Gastroesophageal sphincter (tissue), 4 donors: ENCODE results near the gene EZH1. TPM values are rescaled to one million over a fixed set of nuclear protein-coding genes. Genes with fewer than 3 reads are reported as not detected.
A peak's percentile ranks its signal among the peaks of the same experiment; 100 is the strongest.

ENCODE experiments used
- ATAC-seq: fragments of 150-250 bp; one replicate; pipeline ENCODE4 v1.9.1; 2016; ENCODE audit warnings: mild to moderate bottlenecking, moderate library complexity
- H3K27ac ChIP-seq, 4 donors: fragments of 200-600 bp; sonication (generic) in 3 of 4; 1 replicate in 3 of 4; 2 replicates in 1 of 4; pipeline ENCODE4 v1.5.1; 2016 to 2019
- H3K27me3 ChIP-seq: fragments of 200-600 bp; sonication (generic); one replicate; pipeline ENCODE4 v1.5.1; 2019
- H3K36me3 ChIP-seq, 2 donors: fragments of 200-600 bp; sonication (generic); one replicate each; pipeline ENCODE4 v1.5.1; 2019; ENCODE audit warnings: control low read depth in 1 of 2
- H3K4me1 ChIP-seq, 3 donors: fragments of 200-600 bp; sonication (generic); 1 replicate in 2 of 3; 2 replicates in 1 of 3; pipeline ENCODE4 v1.5.1; 2016 to 2019; ENCODE audit warnings: control low read depth in 2 of 3
- H3K4me3 ChIP-seq, 2 donors: fragments of 200-600 bp; sonication (generic); one replicate each; pipeline ENCODE4 v1.5.1; 2019; ENCODE audit warnings: mild to moderate bottlenecking in 1 of 2, moderate library complexity in 1 of 2
- H3K9me3 ChIP-seq, 3 donors: fragments of 200-600 bp; sonication (generic); one replicate each; pipeline ENCODE4 v1.5.1; 2017 to 2019; ENCODE audit warnings: control low read depth in 2 of 3
- EP300 ChIP-seq: sonication (generic); formaldehyde crosslinking; IDR thresholded peaks from one replicate; pipeline ENCODE4 v1.6.1; 2017; ENCODE audit warnings: antibody characterized with exemption, mild to moderate bottlenecking
- POLR2A ChIP-seq, 2 donors: fragments of 450-650 bp; IDR thresholded peaks; one replicate each; pipeline ENCODE4 v1.6.1; 2017; ENCODE audit warnings: antibody characterized with exemption in 2 of 2, mild to moderate bottlenecking in 2 of 2, moderate library complexity in 1 of 2
- POLR2AphosphoS5 ChIP-seq: sonication (generic); formaldehyde crosslinking; IDR thresholded peaks from one replicate; pipeline ENCODE4 v1.6.1; 2017; ENCODE audit warnings: antibody characterized with exemption
- WGBS, 2 donors: methylation state at CpG; one replicate each; pipeline ENCODE4 v1.1.5; 2018; ENCODE audit warnings: low coverage in 1 of 2; 5-methylcytosine and 5-hydroxymethylcytosine counted together
- total RNA-seq, 4 donors: library from RNA; depleted of rRNA; stranded (reverse); fragments of >200 nt; gene quantifications; one replicate each; pipeline ENCODE4 v1.1.0, GENCODE V29; 2016
- TF ChIP-seq, protein P1 (sequence below), 4 experiments: fragments of 200-600 bp in 2 of 4; fragments of 450-650 bp in 2 of 4; sonication (generic) in 1 of 4; IDR thresholded peaks; one replicate each; pipeline ENCODE4 v1.5.1; 2017 to 2019; ENCODE audit warnings: antibody characterized with exemption in 4 of 4, mild to moderate bottlenecking in 2 of 4, moderate library complexity in 2 of 4

EZH1 gene
- total RNA-seq, 4 donors from 2014 or later: 57.2 to 90.4 (median 59.7) TPM

DNA sequence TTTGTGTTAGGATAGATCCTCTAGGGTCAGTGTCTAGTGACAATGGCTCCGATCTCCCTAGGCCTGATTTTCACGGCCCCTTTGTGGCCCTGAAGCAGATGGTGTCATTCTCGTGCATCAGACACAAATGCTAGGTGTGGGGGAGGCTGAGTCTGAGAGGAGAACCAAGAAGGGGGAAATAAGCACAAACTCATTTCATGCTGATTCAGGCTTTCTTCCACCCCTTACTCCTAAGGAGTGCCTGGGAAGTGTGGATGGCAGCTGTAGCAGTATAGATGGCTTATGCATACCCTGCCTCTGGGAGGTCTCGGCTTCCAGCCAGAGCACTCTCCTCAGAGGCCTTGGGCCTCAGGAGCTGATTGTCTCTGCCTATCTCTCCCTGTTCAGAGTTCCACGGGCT lies 33.7 kb upstream of the EZH1 start:
- peaks cover 0 to 50% of the 10 kb centered on the region in 2 donors for H3K36me3 ChIP-seq
- 100% methylated on average over 2 of the region's 5 CpGs; no CpG with 5 or more reads in 1 of the 2 donors for WGBS, 2 donors

DNA sequence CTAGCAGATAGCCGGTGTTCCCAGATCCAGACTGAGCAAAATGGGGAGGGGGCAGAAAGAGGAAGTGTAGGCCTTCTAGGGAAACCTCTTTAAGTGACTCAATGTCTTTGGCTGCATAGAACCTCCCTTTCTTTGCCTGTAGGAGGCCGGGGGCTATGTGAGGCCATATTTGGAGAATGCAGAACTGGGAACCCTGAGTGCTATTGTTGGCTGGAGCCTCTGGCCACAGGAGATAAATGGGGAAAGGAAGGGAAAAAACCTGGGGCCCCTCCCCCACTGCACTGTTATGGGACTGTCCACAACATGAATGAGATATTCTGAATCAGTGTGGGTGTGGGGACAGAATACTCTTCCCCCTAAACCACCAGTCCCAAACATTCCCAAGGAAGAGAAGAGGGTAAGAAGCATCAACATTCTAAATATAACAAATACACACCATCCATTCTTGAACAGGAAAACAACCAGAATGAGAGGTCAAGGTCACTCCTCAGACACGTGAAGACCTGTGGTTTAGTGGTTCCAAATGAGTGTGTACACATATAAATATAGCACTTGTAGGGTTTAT lies 30.8 kb upstream of the EZH1 start:
- Histone ChIP-seq H3K4me1 (peaks cover 0 to 35% (median 5%) of the 10 kb centered on the region in 3 donors), H3K27me3 (peaks cover 5% of the 10 kb centered on the region), H3K9me3 (no peaks in the 10 kb centered on the region), H3K36me3 (peaks cover 0 to 50% of the 10 kb centered on the region in 2 donors), H3K27ac (no peak overlapping the region), H3K4me3 (no peak overlapping the region)
- 36 to 44% methylated on average over 1 to 2 of the region's 3 CpGs for WGBS, 2 donors
- ATAC-seq: no peak
- TF ChIP-seq EP300: no peak
- no peak for TF ChIP-seq POLR2A (IDR thresholded peaks at IDR 0.05)
- TF ChIP-seq, protein P1, sequence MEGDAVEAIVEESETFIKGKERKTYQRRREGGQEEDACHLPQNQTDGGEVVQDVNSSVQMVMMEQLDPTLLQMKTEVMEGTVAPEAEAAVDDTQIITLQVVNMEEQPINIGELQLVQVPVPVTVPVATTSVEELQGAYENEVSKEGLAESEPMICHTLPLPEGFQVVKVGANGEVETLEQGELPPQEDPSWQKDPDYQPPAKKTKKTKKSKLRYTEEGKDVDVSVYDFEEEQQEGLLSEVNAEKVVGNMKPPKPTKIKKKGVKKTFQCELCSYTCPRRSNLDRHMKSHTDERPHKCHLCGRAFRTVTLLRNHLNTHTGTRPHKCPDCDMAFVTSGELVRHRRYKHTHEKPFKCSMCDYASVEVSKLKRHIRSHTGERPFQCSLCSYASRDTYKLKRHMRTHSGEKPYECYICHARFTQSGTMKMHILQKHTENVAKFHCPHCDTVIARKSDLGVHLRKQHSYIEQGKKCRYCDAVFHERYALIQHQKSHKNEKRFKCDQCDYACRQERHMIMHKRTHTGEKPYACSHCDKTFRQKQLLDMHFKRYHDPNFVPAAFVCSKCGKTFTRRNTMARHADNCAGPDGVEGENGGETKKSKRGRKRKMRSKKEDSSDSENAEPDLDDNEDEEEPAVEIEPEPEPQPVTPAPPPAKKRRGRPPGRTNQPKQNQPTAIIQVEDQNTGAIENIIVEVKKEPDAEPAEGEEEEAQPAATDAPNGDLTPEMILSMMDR (IDR thresholded peaks at IDR 0.05): no peak
- no peak for TF ChIP-seq POLR2AphosphoS5

More for the DNA sequence above, 33.7 kb upstream of the EZH1 start:
- H3K27me3 ChIP-seq: peaks cover 34% of the 10 kb centered on the region
- peaks cover 0 to 56% (median 12%) of the 10 kb centered on the region in 3 donors for H3K4me1 ChIP-seq
- H3K27ac ChIP-seq: no peak overlapping the region
- TF ChIP-seq, protein P1 (IDR thresholded peaks at IDR 0.05): no peak
- H3K4me3 ChIP-seq: no peak overlapping the region
- no peaks in the 10 kb centered on the region for H3K9me3 ChIP-seq
- ATAC-seq: no peak

DNA sequence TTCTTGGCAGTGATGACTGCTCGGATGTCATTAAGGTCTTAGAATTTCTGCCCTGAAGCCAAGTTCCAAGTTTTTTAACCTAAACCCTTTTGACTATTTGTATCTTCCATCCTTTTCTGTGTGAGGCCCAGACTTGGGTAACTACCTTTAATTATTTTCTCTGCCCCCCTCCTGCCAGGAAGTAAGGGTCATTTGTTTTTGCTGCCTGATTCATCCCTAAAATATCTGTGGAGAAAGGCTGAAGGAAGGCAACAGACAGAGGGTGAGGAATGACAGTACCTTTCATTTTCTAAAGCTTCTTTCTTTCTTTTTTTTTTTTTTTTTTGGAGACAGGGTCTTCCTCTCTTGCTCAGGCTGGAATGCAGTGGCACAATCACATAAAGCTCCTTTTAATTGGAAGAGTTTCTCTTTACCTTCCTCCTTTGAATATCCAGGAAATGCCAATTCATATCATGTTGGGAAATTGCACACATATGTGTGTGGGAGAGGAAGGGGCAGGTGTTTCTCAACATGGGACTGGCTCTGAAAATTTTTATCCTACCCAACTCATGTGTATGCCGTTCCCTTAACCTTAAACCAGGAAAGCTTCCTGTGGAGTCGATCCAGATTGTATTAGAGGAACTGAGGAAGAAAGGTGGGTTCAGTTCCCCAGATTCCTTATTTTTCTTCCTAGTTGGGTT lies 29.4 kb upstream of the EZH1 start:
- WGBS, 2 donors: 20 to 50% methylated on average over 1 to 3 of the region's 3 CpGs
- Histone ChIP-seq H3K27me3 (no peaks in the 10 kb centered on the region), H3K4me3 (peak overlapping the region; percentile 53 to 66), H3K27ac (peak overlapping the region in 3 of 4 donors; percentile 86 to 93 (median 89)), H3K9me3 (no peaks in the 10 kb centered on the region), H3K36me3 (peaks cover 0 to 44% of the 10 kb centered on the region in 2 donors), H3K4me1 (peaks cover 0 to 23% (median 5%) of the 10 kb centered on the region in 3 donors)
- ATAC-seq: no peak
- TF ChIP-seq POLR2AphosphoS5 (no peak), POLR2A (IDR thresholded peaks at IDR 0.05) (no peak), EP300 (no peak)
- TF ChIP-seq, protein P1 (IDR thresholded peaks at IDR 0.05): no peak

DNA sequence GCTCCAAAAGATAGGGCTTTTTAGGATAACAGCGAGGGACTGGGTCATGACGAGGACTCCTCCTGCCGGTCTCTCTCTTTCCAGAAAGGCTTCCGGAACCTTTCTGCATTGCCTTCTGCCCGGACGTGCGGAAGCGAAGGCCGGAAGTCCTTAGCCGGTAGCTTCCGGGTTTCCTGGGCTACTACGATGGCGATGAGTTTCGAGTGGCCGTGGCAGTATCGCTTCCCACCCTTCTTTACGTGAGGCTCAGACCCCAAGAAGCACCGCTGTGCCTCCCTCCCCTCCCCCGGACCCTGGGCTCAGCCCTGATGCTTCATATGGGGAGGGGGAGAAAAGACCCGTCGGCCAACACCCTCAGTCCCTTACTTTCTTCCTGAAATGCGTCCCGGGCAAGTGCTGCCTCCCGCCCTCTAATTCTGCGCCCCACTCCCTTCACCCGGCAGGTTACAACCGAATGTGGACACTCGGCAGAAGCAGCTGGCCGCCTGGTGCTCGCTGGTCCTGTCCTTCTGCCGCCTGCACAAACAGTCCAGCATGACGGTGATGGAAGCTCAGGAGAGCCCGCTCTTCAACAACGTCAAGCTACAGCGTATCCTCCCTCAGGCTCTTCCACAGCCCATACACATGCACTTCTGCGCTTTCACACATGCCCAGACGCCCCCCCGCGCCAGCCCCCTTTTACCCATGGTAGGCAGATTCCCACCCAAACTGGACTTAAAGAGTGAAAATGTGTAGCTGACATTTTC lies 28.6 kb upstream of the EZH1 start, which contains the start of gene VPS25:
TSS of gene VPS25 (plus strand) at position 160 of the 746 bp plus-strand sequence. CDS start at position 187, 27 bp downstream.
- H3K27ac ChIP-seq: peak within 1 kb of the TSS; percentile 31 to 93 (median 88)
- WGBS, 2 donors: 0% methylated on average over 3 of the region's 39 CpGs
- no peaks in the 10 kb centered on the region for H3K27me3 ChIP-seq
- TF ChIP-seq, protein P1 (IDR thresholded peaks at IDR 0.05): peak in 2 of 4 experiments; percentile 8 to 46
- TF ChIP-seq EP300: no peak
- TF ChIP-seq POLR2A (IDR thresholded peaks at IDR 0.05): peak; percentile 29 to 64
- TF ChIP-seq POLR2AphosphoS5: peak; percentile 77
- H3K4me3 ChIP-seq: peak within 1 kb of the TSS; percentile 53 to 66
- ATAC-seq: peak; percentile 93
- no peaks in the 10 kb centered on the region for H3K9me3 ChIP-seq
- peaks cover 0 to 23% (median 5%) of the 10 kb centered on the region in 3 donors for H3K4me1 ChIP-seq
- peaks cover 0 to 36% of the 10 kb centered on the region in 2 donors for H3K36me3 ChIP-seq
